Endothelial cell (in vitro differentiated cells): ENCODE measurements around the gene LGALS13. TPM values are rescaled to one million over a fixed set of nuclear protein-coding genes. Genes with fewer than 3 reads are reported as not detected.
A peak's percentile ranks its signal among the peaks of the same experiment; 100 is the strongest.

Experiments
- DNase-seq: peaks from one replicate; pipeline ENCODE4 v3.0.0; 2021; ENCODE audit warnings: low spot score
- H3K27ac Mint-ChIP-seq: one replicate; pipeline ENCODE4 v1.8.0; 2021; ENCODE audit warnings: mixed read lengths, inconsistent platforms; ENCODE audit not compliant: unreplicated experiment
- H3K27me3 Mint-ChIP-seq: one replicate; pipeline ENCODE4 v1.8.0; 2021; ENCODE audit warnings: mild to moderate bottlenecking, moderate library complexity, mixed read lengths, inconsistent platforms; ENCODE audit not compliant: unreplicated experiment
- H3K36me3 Mint-ChIP-seq: one replicate; pipeline ENCODE4 v1.8.0; 2021; ENCODE audit warnings: mild to moderate bottlenecking, low read depth, mixed read lengths, inconsistent platforms; ENCODE audit not compliant: unreplicated experiment
- H3K4me1 Mint-ChIP-seq: one replicate; pipeline ENCODE4 v1.8.0; 2021; ENCODE audit warnings: mild to moderate bottlenecking, mixed read lengths, inconsistent platforms; ENCODE audit not compliant: unreplicated experiment
- H3K4me3 Mint-ChIP-seq: one replicate; pipeline ENCODE4 v1.8.0; 2021; ENCODE audit warnings: mild to moderate bottlenecking, mixed read lengths, inconsistent platforms; ENCODE audit not compliant: unreplicated experiment
- H3K9me3 Mint-ChIP-seq: one replicate; pipeline ENCODE4 v1.8.0; 2021; ENCODE audit warnings: mixed read lengths, inconsistent platforms; ENCODE audit not compliant: unreplicated experiment
- total RNA-seq: library from RNA; stranded (reverse); fragmentation: NEBNext Ultra II Directional; extraction: Animal tissue kit (Norgen Biotek cat#: 25700); gene quantifications from one replicate; pipeline ENCODE4 v1.2.1, GENCODE V29; 2021; ENCODE audit not compliant: unreplicated experiment
- TF ChIP-seq, protein P1 (sequence below): fragments of 200-600 bp; sonication (generic); IDR thresholded peaks from one replicate; pipeline ENCODE4 v1.5.0; 2021; ENCODE audit warnings: antibody characterized with exemption; ENCODE audit not compliant: unreplicated experiment

The LGALS13 gene
- total RNA-seq, 1 donor from 2014 or later: not detected

DNA sequence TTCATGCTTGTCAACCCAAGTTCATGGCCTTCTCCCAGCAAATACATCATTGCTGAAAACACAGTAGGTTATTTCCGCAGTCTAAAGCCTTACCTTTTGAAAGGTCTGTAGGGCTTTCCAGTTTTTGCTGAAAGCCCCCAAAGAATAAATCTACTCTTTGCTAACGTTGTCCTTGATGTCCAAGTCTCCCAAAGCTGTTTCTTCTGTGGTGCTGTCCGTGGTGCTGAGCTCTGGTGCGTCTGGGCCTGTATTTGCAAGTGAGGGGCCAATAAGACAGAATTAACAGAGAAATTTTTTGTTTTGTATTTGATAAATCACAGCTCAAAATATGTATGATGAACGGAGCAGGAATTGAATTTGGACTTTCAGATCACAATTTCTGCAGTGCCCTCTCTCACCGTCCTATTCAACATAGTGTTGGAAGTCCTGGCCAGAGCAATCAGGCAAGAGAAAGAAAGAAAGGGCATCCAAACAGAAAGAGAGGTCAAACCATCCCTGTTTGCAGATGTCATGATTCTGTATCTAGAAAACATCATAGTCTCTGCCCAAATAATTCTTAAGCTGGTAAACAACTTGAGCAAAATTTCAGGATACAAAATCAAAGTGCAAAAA, 43.6 kb downstream of the LGALS13 start:
- no peaks in the 10 kb centered on the region for H3K9me3 Mint-ChIP-seq
- H3K27me3 Mint-ChIP-seq: no peaks in the 10 kb centered on the region
- peak; percentile 53 for DNase-seq
- H3K4me3 Mint-ChIP-seq: no peak overlapping the region
- no peaks in the 10 kb centered on the region for H3K4me1 Mint-ChIP-seq
- H3K36me3 Mint-ChIP-seq: no peaks in the 10 kb centered on the region
- TF ChIP-seq, protein P1, sequence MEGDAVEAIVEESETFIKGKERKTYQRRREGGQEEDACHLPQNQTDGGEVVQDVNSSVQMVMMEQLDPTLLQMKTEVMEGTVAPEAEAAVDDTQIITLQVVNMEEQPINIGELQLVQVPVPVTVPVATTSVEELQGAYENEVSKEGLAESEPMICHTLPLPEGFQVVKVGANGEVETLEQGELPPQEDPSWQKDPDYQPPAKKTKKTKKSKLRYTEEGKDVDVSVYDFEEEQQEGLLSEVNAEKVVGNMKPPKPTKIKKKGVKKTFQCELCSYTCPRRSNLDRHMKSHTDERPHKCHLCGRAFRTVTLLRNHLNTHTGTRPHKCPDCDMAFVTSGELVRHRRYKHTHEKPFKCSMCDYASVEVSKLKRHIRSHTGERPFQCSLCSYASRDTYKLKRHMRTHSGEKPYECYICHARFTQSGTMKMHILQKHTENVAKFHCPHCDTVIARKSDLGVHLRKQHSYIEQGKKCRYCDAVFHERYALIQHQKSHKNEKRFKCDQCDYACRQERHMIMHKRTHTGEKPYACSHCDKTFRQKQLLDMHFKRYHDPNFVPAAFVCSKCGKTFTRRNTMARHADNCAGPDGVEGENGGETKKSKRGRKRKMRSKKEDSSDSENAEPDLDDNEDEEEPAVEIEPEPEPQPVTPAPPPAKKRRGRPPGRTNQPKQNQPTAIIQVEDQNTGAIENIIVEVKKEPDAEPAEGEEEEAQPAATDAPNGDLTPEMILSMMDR: no peak
- H3K27ac Mint-ChIP-seq: no peak overlapping the region

DNA sequence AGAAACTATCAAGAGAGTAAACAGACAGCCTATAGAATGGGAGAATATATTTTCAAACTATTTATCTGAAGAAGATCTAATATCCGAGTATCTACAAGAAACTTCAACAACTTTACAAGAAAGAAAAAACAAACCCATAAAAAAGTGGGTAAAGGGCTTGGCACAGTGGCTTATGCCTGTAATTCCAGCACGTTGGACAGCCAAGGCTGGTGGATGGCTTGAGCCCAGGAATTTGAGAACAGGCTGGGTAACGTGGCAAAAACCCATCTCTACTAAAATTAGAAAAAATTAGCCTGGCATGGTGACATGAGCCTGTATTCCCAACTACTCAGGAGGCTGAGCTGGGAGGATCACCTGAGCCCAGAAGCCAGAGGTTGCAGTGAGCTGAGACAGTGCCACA, 45.6 kb downstream of the LGALS13 start:
- Mint-ChIP-seq H3K36me3 (no peaks in the 10 kb centered on the region), H3K9me3 (no peaks in the 10 kb centered on the region), H3K4me1 (no peaks in the 10 kb centered on the region), H3K27ac (no peak overlapping the region), H3K4me3 (no peak overlapping the region), H3K27me3 (no peaks in the 10 kb centered on the region)
- TF ChIP-seq, protein P1: no peak
- DNase-seq: no peak

DNA sequence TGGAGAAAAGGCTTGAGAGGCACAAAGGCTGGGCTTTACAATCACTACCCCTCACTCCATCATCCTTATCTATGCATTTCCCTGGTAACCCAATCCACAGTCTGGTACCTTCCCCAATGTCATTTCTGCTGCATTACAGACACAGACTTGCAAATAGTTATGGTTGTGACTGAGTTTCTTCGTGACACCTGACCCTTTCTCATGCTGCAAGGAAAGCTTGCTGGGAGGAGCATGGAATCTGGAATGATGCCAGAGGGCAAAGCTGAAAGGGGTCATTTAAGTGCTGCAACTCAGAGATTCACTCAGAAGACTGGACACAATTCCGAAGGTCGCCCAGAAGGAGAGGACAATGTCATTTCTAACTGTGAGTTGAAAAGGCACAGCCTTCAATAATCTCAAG, 53.3 kb downstream of the LGALS13 start, which contains the start of gene LGALS16:
Gene LGALS16 (plus strand): TSS at position 301 of the 400 bp plus-strand sequence. CDS start 49 bp downstream, at position 350.
- DNase-seq: no peak
- TF ChIP-seq, protein P1: no peak

More for the DNA sequence above, 53.3 kb downstream of the LGALS13 start, which contains the start of gene LGALS16:
- Mint-ChIP-seq H3K4me3 (no peak within 1 kb of the TSS), H3K36me3 (no peaks in the 10 kb centered on the region), H3K27ac (no peak within 1 kb of the TSS), H3K27me3 (peaks cover 7% of the 10 kb centered on the region), H3K4me1 (no peaks in the 10 kb centered on the region), H3K9me3 (no peaks in the 10 kb centered on the region)

Other genes with a start within 250 kb of the LGALS13 start
- gene PAF1, start 211.4 kb upstream of the LGALS13 start, total RNA-seq: 31.7 TPM
- gene MED29, start 211.1 kb upstream of the LGALS13 start, total RNA-seq: 32.4 TPM
- 10.2 TPM for gene ZFP36, start 195.7 kb upstream of the LGALS13 start, total RNA-seq
- 172 TPM for gene PLEKHG2, start 189.9 kb upstream of the LGALS13 start, total RNA-seq
- 2,151 TPM for gene RPS16, start 166.6 kb upstream of the LGALS13 start, total RNA-seq
- gene SUPT5H, start 156.9 kb upstream of the LGALS13 start, total RNA-seq: 139 TPM
- gene TIMM50, start 121.7 kb upstream of the LGALS13 start, total RNA-seq: 86.2 TPM
- gene DLL3, start 103.6 kb upstream of the LGALS13 start, total RNA-seq: 42.7 TPM
- gene SELENOV, start 87.4 kb upstream of the LGALS13 start, total RNA-seq: 2.9 TPM
- gene EID2B, start 69.7 kb upstream of the LGALS13 start, total RNA-seq: 3.2 TPM
- gene EID2, start 62.4 kb upstream of the LGALS13 start, total RNA-seq: 19.6 TPM
- not detected for gene LGALS16, start 53.4 kb downstream of the LGALS13 start, total RNA-seq
- not detected for gene LGALS14, start 102.0 kb downstream of the LGALS13 start, total RNA-seq
- gene CLC, start 135.5 kb downstream of the LGALS13 start, total RNA-seq: not detected
- not detected for gene LEUTX, start 176.3 kb downstream of the LGALS13 start, total RNA-seq
- 29.5 TPM for gene DYRK1B, start 231.6 kb downstream of the LGALS13 start, total RNA-seq
- gene FBL, start 243.9 kb downstream of the LGALS13 start, total RNA-seq: 271 TPM